Fibroblast of lung (primary cell): ENCODE results near the gene PRG2.

Source experiments
- CTCF ChIP-seq, 2 donors: IDR thresholded peaks in 1 of 2; conservative IDR thresholded peaks in 1 of 2; 1 replicate in 1 of 2; 2 replicates in 1 of 2; pipeline ENCODE4 v1.5.1; 2011 to 2012; ENCODE audit warnings: low read length in 2 of 2, control low read depth in 1 of 2, inconsistent platforms in 1 of 2, low read depth in 1 of 2, mild to moderate bottlenecking in 1 of 2
- EZH2 ChIP-seq: IDR thresholded peaks from 2 replicates; pipeline ENCODE4 v1.5.1; 2012; ENCODE audit warnings: low read length, control low read depth, mild to moderate bottlenecking; ENCODE audit errors: missing control alignments

- TF ChIP-seq CTCF (conservative IDR thresholded peaks at IDR 0.05 in 1 of 2, IDR thresholded peaks at IDR 0.05 in 1 of 2; ENCODE audit: low read depth in 1 of 2, low read length in 2 of 2) = no peak
- TF ChIP-seq EZH2 = no peak
Measured at GRCh38 chr11:57343825-57344224, 46.6 kb downstream of the PRG2 start.
